ENCODE results near the gene NQO2.

The NQO2 gene

DNA sequence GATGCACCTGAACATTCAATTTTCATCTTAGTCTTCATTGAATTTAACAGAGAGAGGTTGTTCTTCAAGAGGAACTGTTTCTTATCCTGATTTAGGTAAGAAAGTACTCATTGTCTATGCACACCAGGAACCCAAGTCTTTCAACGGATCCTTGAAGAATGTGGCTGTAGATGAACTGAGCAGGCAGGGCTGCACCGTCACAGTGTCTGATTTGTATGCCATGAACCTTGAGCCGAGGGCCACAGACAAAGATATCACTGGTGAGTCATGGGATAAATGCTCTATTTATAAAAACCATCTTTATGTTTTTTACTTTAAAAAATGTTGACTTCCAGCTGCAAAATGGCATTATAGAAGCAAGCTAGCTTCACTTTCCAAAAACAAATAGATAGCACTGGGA, 10.2 kb downstream of the NQO2 start:
- TF ChIP-seq RAD21 (IDR thresholded peaks at IDR 0.05; ENCODE audit: low read depth) (no peak), FOXM1 (IDR thresholded peaks at IDR 0.05; ENCODE audit: borderline replicate concordance, low read depth) (no peak), YY1 (IDR thresholded peaks at IDR 0.05; ENCODE audit: low read depth) (no peak), EP300 (IDR thresholded peaks at IDR 0.05; ENCODE audit: borderline replicate concordance) (no peak), TEAD4 (IDR thresholded peaks at IDR 0.05) (no peak), ZBTB7A (IDR thresholded peaks at IDR 0.05; ENCODE audit: low read depth) (no peak), NFIC (IDR thresholded peaks at IDR 0.05) (no peak), TAF1 (IDR thresholded peaks at IDR 0.05; ENCODE audit: low read depth) (no peak), EGR1 (IDR thresholded peaks at IDR 0.05) (no peak), TCF12 (IDR thresholded peaks at IDR 0.05; ENCODE audit: low read depth) (no peak), CREB1 (IDR thresholded peaks at IDR 0.05; ENCODE audit: low read depth) (no peak), CEBPB (IDR thresholded peaks at IDR 0.05) (no peak), USF1 (IDR thresholded peaks at IDR 0.05) (no peak)
- TF ChIP-seq, protein P1, sequence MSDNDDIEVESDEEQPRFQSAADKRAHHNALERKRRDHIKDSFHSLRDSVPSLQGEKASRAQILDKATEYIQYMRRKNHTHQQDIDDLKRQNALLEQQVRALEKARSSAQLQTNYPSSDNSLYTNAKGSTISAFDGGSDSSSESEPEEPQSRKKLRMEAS (IDR thresholded peaks at IDR 0.05), result no peak
- TF ChIP-seq, protein P2, sequence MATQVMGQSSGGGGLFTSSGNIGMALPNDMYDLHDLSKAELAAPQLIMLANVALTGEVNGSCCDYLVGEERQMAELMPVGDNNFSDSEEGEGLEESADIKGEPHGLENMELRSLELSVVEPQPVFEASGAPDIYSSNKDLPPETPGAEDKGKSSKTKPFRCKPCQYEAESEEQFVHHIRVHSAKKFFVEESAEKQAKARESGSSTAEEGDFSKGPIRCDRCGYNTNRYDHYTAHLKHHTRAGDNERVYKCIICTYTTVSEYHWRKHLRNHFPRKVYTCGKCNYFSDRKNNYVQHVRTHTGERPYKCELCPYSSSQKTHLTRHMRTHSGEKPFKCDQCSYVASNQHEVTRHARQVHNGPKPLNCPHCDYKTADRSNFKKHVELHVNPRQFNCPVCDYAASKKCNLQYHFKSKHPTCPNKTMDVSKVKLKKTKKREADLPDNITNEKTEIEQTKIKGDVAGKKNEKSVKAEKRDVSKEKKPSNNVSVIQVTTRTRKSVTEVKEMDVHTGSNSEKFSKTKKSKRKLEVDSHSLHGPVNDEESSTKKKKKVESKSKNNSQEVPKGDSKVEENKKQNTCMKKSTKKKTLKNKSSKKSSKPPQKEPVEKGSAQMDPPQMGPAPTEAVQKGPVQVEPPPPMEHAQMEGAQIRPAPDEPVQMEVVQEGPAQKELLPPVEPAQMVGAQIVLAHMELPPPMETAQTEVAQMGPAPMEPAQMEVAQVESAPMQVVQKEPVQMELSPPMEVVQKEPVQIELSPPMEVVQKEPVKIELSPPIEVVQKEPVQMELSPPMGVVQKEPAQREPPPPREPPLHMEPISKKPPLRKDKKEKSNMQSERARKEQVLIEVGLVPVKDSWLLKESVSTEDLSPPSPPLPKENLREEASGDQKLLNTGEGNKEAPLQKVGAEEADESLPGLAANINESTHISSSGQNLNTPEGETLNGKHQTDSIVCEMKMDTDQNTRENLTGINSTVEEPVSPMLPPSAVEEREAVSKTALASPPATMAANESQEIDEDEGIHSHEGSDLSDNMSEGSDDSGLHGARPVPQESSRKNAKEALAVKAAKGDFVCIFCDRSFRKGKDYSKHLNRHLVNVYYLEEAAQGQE (IDR thresholded peaks at IDR 0.05; ENCODE audit: low read depth), result no peak

DNA sequence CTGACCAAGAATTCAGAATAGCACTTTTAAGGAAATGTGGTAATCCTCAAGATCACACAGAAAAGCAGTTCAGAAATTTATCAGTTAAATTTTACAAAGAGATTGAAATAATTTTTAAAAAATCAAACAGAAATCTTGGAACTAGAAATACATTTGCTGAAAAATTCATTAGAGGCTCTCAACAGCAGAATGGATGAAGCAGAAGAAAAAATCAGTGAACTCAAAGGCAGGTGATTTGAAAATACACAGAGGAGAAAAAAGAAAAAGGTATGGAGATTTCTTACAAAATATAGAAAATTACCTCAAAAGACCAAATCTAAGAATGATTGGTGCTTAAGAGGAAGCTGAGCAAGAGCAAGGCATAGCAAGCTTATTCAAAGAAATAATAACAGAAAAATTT, 11.5 kb downstream of the NQO2 start:
- TF ChIP-seq USF1 (IDR thresholded peaks at IDR 0.05), result no peak
- TF ChIP-seq CREB1 (IDR thresholded peaks at IDR 0.05; ENCODE audit: low read depth), result no peak
- no peak for TF ChIP-seq EGR1 (IDR thresholded peaks at IDR 0.05)
- TF ChIP-seq, protein P2 (IDR thresholded peaks at IDR 0.05; ENCODE audit: low read depth), result no peak
- no peak for TF ChIP-seq TCF12 (IDR thresholded peaks at IDR 0.05; ENCODE audit: low read depth)
- TF ChIP-seq CEBPB (IDR thresholded peaks at IDR 0.05), result no peak
- no peak for TF ChIP-seq EP300 (IDR thresholded peaks at IDR 0.05; ENCODE audit: borderline replicate concordance)
- TF ChIP-seq TEAD4 (IDR thresholded peaks at IDR 0.05), result no peak
- TF ChIP-seq NFIC (IDR thresholded peaks at IDR 0.05), result no peak
- no peak for TF ChIP-seq RAD21 (IDR thresholded peaks at IDR 0.05; ENCODE audit: low read depth)
- TF ChIP-seq TAF1 (IDR thresholded peaks at IDR 0.05; ENCODE audit: low read depth), result no peak
- no peak for TF ChIP-seq ZBTB7A (IDR thresholded peaks at IDR 0.05; ENCODE audit: low read depth)
- TF ChIP-seq FOXM1 (IDR thresholded peaks at IDR 0.05; ENCODE audit: borderline replicate concordance, low read depth), result no peak
- TF ChIP-seq, protein P1 (IDR thresholded peaks at IDR 0.05), result no peak
- TF ChIP-seq YY1 (IDR thresholded peaks at IDR 0.05; ENCODE audit: low read depth), result no peak

GRCh38 chr6:3011592-3011991, 11.9 kb downstream of the NQO2 start:
- TF ChIP-seq EGR1 (IDR thresholded peaks at IDR 0.05), result no peak
- TF ChIP-seq TAF1 (IDR thresholded peaks at IDR 0.05; ENCODE audit: low read depth), result no peak
- no peak for TF ChIP-seq TCF12 (IDR thresholded peaks at IDR 0.05; ENCODE audit: low read depth)
- TF ChIP-seq FOXM1 (IDR thresholded peaks at IDR 0.05; ENCODE audit: borderline replicate concordance, low read depth), result no peak
- TF ChIP-seq EP300 (IDR thresholded peaks at IDR 0.05; ENCODE audit: borderline replicate concordance), result no peak

DNA sequence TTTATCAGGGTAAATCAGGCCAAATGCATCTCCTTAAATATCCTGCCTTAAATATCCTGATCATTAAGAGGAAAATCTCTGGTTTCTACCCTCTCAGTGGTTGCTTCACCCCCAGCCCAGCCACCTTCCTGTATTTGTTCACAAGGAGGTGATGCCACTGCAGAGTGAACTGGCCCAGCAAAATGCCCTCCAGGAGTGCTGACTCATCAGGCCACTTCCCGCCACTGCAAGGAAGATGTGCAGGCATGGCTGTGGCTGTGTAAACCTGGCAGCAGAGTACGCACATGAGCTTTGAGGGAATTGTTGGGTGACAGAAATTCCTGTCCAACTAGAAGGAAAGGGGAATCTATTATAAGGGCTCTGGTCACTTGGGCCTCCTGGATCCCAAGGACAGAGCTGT, 13.8 kb downstream of the NQO2 start:
- TF ChIP-seq, protein P1 (IDR thresholded peaks at IDR 0.05), result no peak
- TF ChIP-seq EGR1 (IDR thresholded peaks at IDR 0.05), result no peak
- no peak for TF ChIP-seq YY1 (IDR thresholded peaks at IDR 0.05; ENCODE audit: low read depth)
- TF ChIP-seq TEAD4 (IDR thresholded peaks at IDR 0.05), result no peak
- TF ChIP-seq TCF12 (IDR thresholded peaks at IDR 0.05; ENCODE audit: low read depth), result no peak
- no peak for TF ChIP-seq ZBTB7A (IDR thresholded peaks at IDR 0.05; ENCODE audit: low read depth)

DNA sequence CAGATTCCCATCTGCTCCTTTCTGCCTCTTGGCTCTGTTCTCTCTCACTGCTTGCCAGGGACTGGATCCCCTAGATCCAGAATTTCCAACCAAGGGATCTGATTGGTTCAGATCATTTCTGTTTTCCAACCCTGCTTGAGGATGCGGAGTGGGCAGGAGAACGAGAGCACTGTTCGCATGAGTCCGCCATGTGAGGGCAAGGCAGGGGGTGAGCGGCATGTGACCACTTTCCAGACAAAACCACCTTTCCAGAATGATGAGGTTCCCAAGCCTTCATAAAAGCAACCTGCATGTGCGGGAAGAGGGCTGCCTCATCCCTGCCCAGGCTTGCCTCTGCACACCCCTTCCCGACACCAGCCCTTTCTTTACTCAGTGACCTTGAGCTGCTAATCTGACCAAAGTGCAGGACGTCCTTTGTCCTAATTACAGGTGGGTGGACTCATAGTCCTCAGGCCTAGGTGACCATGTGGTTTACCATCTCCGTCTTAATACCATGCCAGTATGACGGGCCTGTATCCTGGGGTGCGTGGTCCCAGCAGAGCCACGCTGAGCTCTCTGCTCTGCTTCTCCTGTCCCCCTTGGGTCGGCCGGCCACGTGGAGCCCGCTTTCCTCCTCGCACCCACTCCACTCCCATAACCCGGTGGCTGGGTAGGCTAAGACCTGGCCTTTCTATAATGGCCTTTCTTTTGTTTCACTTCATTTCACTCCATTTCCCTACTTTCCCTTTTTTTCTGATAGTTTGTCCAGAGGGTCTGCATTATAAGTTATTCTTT, 14.4 kb downstream of the NQO2 start:
- no peak for TF ChIP-seq CREB1 (IDR thresholded peaks at IDR 0.05; ENCODE audit: low read depth)
- TF ChIP-seq YY1 (IDR thresholded peaks at IDR 0.05; ENCODE audit: low read depth), result no peak
- TF ChIP-seq FOXM1 (IDR thresholded peaks at IDR 0.05; ENCODE audit: borderline replicate concordance, low read depth), result no peak

- TF ChIP-seq TAF1 (IDR thresholded peaks at IDR 0.05; ENCODE audit: low read depth) (no peak), RAD21 (IDR thresholded peaks at IDR 0.05; ENCODE audit: low read depth) (no peak), EGR1 (IDR thresholded peaks at IDR 0.05) (no peak), CREB1 (IDR thresholded peaks at IDR 0.05; ENCODE audit: low read depth) (no peak), USF1 (IDR thresholded peaks at IDR 0.05) (no peak), TCF12 (IDR thresholded peaks at IDR 0.05; ENCODE audit: low read depth) (no peak), CEBPB (IDR thresholded peaks at IDR 0.05) (no peak), FOXM1 (IDR thresholded peaks at IDR 0.05; ENCODE audit: borderline replicate concordance, low read depth) (no peak), TEAD4 (IDR thresholded peaks at IDR 0.05) (no peak), EP300 (IDR thresholded peaks at IDR 0.05; ENCODE audit: borderline replicate concordance) (no peak), ZBTB7A (IDR thresholded peaks at IDR 0.05; ENCODE audit: low read depth) (no peak), YY1 (IDR thresholded peaks at IDR 0.05; ENCODE audit: low read depth) (no peak), NFIC (IDR thresholded peaks at IDR 0.05) (no peak)
- TF ChIP-seq, protein P2 (IDR thresholded peaks at IDR 0.05; ENCODE audit: low read depth), result no peak
- TF ChIP-seq, protein P1 (IDR thresholded peaks at IDR 0.05), result no peak
These were observed 15.0 kb downstream of the NQO2 start for GRCh38 chr6:3014675-3015066.
